Measurements from ENCODE around the gene OLFML1. TPM values are rescaled to one million over a fixed set of nuclear protein-coding genes. Genes with fewer than 3 reads are reported as not detected.

Gene OLFML1
- total RNA-seq (not detected), total RNA-seq (0 reads per million in 2 donors)

- H3K9me3 ChIP-seq (ENCODE audit: control insufficient read depth, low read length, poor library complexity, severe bottlenecking) = no peaks in the 10 kb centered on the region
- no peaks in the 10 kb centered on the region for H3K4me1 Mint-ChIP-seq
- H3K27ac Mint-ChIP-seq = no peak within 1 kb of the TSS
- ATAC-seq (no peak), DNase-seq (no peak)
- H3K4me3 Mint-ChIP-seq = no peak within 1 kb of the TSS
- peaks cover 13% of the 10 kb centered on the region for H3K27me3 Mint-ChIP-seq
- H3K36me3 Mint-ChIP-seq (ENCODE audit: low read depth) = peaks cover 6% of the 10 kb centered on the region
Measured at GRCh38 chr11:7485186-7486097, at the start of gene OLFML1. OLFML1 (plus strand) TSS chr11:7485506; CDS start chr11:7485876, 370 bp downstream.

GRCh38 chr11:7436146-7436545 lies 49.2 kb upstream of the OLFML1 start:
- H3K9me3 ChIP-seq (ENCODE audit: control insufficient read depth, low read length, poor library complexity, severe bottlenecking) = no peaks in the 10 kb centered on the region
- H3K27me3 Mint-ChIP-seq = no peaks in the 10 kb centered on the region
- peak overlapping the region; percentile 47 for H3K4me3 Mint-ChIP-seq
- H3K27ac Mint-ChIP-seq = peak overlapping the region; percentile 82
- DNase-seq (no peak), ATAC-seq (no peak)
- H3K4me1 Mint-ChIP-seq = peaks cover 29% of the 10 kb centered on the region
- peaks cover 3% of the 10 kb centered on the region for H3K36me3 Mint-ChIP-seq (ENCODE audit: low read depth)

- ATAC-seq (peak; percentile 77), DNase-seq (no peak)
- Mint-ChIP-seq H3K4me1 (peaks cover 29% of the 10 kb centered on the region), H3K27me3 (no peaks in the 10 kb centered on the region), H3K4me3 (peak overlapping the region; percentile 47), H3K36me3 (ENCODE audit: low read depth) (peaks cover 3% of the 10 kb centered on the region), H3K27ac (peak overlapping the region; percentile 82)
- no peaks in the 10 kb centered on the region for H3K9me3 ChIP-seq (ENCODE audit: control insufficient read depth, low read length, poor library complexity, severe bottlenecking)
Measured at GRCh38 chr11:7436657-7437056, 48.6 kb upstream of the OLFML1 start.

GRCh38 chr11:7437696-7438095 lies 47.6 kb upstream of the OLFML1 start:
- H3K27ac Mint-ChIP-seq = peak overlapping the region; percentile 82
- peaks cover 29% of the 10 kb centered on the region for H3K4me1 Mint-ChIP-seq
- H3K9me3 ChIP-seq (ENCODE audit: control insufficient read depth, low read length, poor library complexity, severe bottlenecking) = no peaks in the 10 kb centered on the region
- H3K27me3 Mint-ChIP-seq = no peaks in the 10 kb centered on the region
- no peak for DNase-seq
- peaks cover 3% of the 10 kb centered on the region for H3K36me3 Mint-ChIP-seq (ENCODE audit: low read depth)
- no peak overlapping the region for H3K4me3 Mint-ChIP-seq
- no peak for ATAC-seq

GRCh38 chr11:7439746-7440320 lies 45.5 kb upstream of the OLFML1 start:
- H3K4me1 Mint-ChIP-seq = peaks cover 29% of the 10 kb centered on the region
- no peaks in the 10 kb centered on the region for H3K27me3 Mint-ChIP-seq
- no peak overlapping the region for H3K4me3 Mint-ChIP-seq
- peaks cover 3% of the 10 kb centered on the region for H3K36me3 Mint-ChIP-seq (ENCODE audit: low read depth)
- H3K9me3 ChIP-seq (ENCODE audit: control insufficient read depth, low read length, poor library complexity, severe bottlenecking) = no peaks in the 10 kb centered on the region
- ATAC-seq (no peak), DNase-seq (no peak)
- H3K27ac Mint-ChIP-seq = no peak overlapping the region

- Mint-ChIP-seq H3K4me1 (peaks cover 11% of the 10 kb centered on the region), H3K4me3 (no peak overlapping the region), H3K27ac (no peak overlapping the region), H3K27me3 (peaks cover 14% of the 10 kb centered on the region), H3K36me3 (ENCODE audit: low read depth) (peaks cover 3% of the 10 kb centered on the region)
- DNase-seq = peak; percentile 40 to 70 (median 46)
- ATAC-seq = peak; percentile 89
- no peaks in the 10 kb centered on the region for H3K9me3 ChIP-seq (ENCODE audit: control insufficient read depth, low read length, poor library complexity, severe bottlenecking)
Measured at GRCh38 chr11:7442588-7443215, 42.6 kb upstream of the OLFML1 start.

GRCh38 chr11:7444091-7444981 lies 41.0 kb upstream of the OLFML1 start:
- Mint-ChIP-seq H3K27me3 (peaks cover 14% of the 10 kb centered on the region), H3K27ac (no peak overlapping the region), H3K4me1 (peaks cover under 1% of the 10 kb centered on the region), H3K4me3 (no peak overlapping the region), H3K36me3 (ENCODE audit: low read depth) (peaks cover 3% of the 10 kb centered on the region)
- H3K9me3 ChIP-seq (ENCODE audit: control insufficient read depth, low read length, poor library complexity, severe bottlenecking) = no peaks in the 10 kb centered on the region
- DNase-seq = no peak
- no peak for ATAC-seq

GRCh38 chr11:7445564-7445963 lies 39.7 kb upstream of the OLFML1 start:
- Mint-ChIP-seq H3K4me1 (peaks cover 2% of the 10 kb centered on the region), H3K36me3 (ENCODE audit: low read depth) (peaks cover 3% of the 10 kb centered on the region), H3K27ac (no peak overlapping the region), H3K27me3 (peaks cover 14% of the 10 kb centered on the region), H3K4me3 (no peak overlapping the region)
- DNase-seq (no peak), ATAC-seq (no peak)
- no peaks in the 10 kb centered on the region for H3K9me3 ChIP-seq (ENCODE audit: control insufficient read depth, low read length, poor library complexity, severe bottlenecking)

- H3K4me1 Mint-ChIP-seq = peaks cover 2% of the 10 kb centered on the region
- H3K9me3 ChIP-seq (ENCODE audit: control insufficient read depth, low read length, poor library complexity, severe bottlenecking) = no peaks in the 10 kb centered on the region
- no peak overlapping the region for H3K4me3 Mint-ChIP-seq
- peaks cover 14% of the 10 kb centered on the region for H3K27me3 Mint-ChIP-seq
- no peak for DNase-seq
- peaks cover 3% of the 10 kb centered on the region for H3K36me3 Mint-ChIP-seq (ENCODE audit: low read depth)
- no peak overlapping the region for H3K27ac Mint-ChIP-seq
- no peak for ATAC-seq
Measured at GRCh38 chr11:7448201-7448600, 37.1 kb upstream of the OLFML1 start.

- H3K4me3 Mint-ChIP-seq = no peak overlapping the region
- ATAC-seq (no peak), DNase-seq (no peak)
- peaks cover 2% of the 10 kb centered on the region for H3K4me1 Mint-ChIP-seq
- H3K27ac Mint-ChIP-seq = no peak overlapping the region
- peaks cover 3% of the 10 kb centered on the region for H3K36me3 Mint-ChIP-seq (ENCODE audit: low read depth)
- H3K27me3 Mint-ChIP-seq = peaks cover 14% of the 10 kb centered on the region
- H3K9me3 ChIP-seq (ENCODE audit: control insufficient read depth, low read length, poor library complexity, severe bottlenecking) = no peaks in the 10 kb centered on the region
Measured at GRCh38 chr11:7449211-7449840, 36.0 kb upstream of the OLFML1 start.

GRCh38 chr11:7449841-7450214 lies 35.5 kb upstream of the OLFML1 start:
- no peak for DNase-seq
- peaks cover 3% of the 10 kb centered on the region for H3K36me3 Mint-ChIP-seq (ENCODE audit: low read depth)
- H3K4me3 Mint-ChIP-seq = no peak overlapping the region
- no peak overlapping the region for H3K27ac Mint-ChIP-seq
- peaks cover 2% of the 10 kb centered on the region for H3K4me1 Mint-ChIP-seq
- H3K27me3 Mint-ChIP-seq = peaks cover 14% of the 10 kb centered on the region
- H3K9me3 ChIP-seq (ENCODE audit: control insufficient read depth, low read length, poor library complexity, severe bottlenecking) = no peaks in the 10 kb centered on the region
- no peak for ATAC-seq

- Mint-ChIP-seq H3K36me3 (ENCODE audit: low read depth) (peaks cover 3% of the 10 kb centered on the region), H3K4me1 (peaks cover 2% of the 10 kb centered on the region), H3K27ac (no peak overlapping the region), H3K27me3 (peaks cover 6% of the 10 kb centered on the region), H3K4me3 (no peak overlapping the region)
- no peaks in the 10 kb centered on the region for H3K9me3 ChIP-seq (ENCODE audit: control insufficient read depth, low read length, poor library complexity, severe bottlenecking)
- DNase-seq = no peak
- no peak for ATAC-seq
Measured at GRCh38 chr11:7450836-7451235, 34.5 kb upstream of the OLFML1 start.

Measured in T-helper 17 cell (primary cell).